Left kidney (tissue), 8 donors: ENCODE results near the gene MAGEA11. TPM values are rescaled to one million over a fixed set of nuclear protein-coding genes. Genes with fewer than 3 reads are reported as not detected.
"Not testable (repeated sequence)": the region's sequence is repeated elsewhere in the genome, so short reads cannot be mapped to it uniquely, and the experiment has no call there.

Experiments
- DNase-seq: peaks from one replicate; pipeline ENCODE4 v3.0.0-alpha.2; 2013
- long read RNA-seq, 8 donors: transcript quantifications; one replicate each; lab custom pipeline, GENCODE V29; 2026
- polyA plus RNA-seq: library from polyadenylated mRNA; unstranded; fragments of 120-200 nt; gene quantifications from one replicate; pipeline ENCODE4 v1.2.1, GENCODE V29; 2013; ENCODE audit not compliant: insufficient read length

MAGEA11 gene, protein sequence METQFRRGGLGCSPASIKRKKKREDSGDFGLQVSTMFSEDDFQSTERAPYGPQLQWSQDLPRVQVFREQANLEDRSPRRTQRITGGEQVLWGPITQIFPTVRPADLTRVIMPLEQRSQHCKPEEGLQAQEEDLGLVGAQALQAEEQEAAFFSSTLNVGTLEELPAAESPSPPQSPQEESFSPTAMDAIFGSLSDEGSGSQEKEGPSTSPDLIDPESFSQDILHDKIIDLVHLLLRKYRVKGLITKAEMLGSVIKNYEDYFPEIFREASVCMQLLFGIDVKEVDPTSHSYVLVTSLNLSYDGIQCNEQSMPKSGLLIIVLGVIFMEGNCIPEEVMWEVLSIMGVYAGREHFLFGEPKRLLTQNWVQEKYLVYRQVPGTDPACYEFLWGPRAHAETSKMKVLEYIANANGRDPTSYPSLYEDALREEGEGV
- polyA plus RNA-seq, result not detected
- long read RNA-seq, donor 1, result 0 reads
- long read RNA-seq, donor 2, result 0 reads
- long read RNA-seq, donor 3, partial matches to known transcripts, result 5 of 5 reads
- long read RNA-seq, donor 3, other reads (novel, unspliced or antisense), result 0 of 5 reads
- long read RNA-seq, donor 4, result 0 reads
- long read RNA-seq, donor 5, partial matches to known transcripts, result 5 of 12 reads
- long read RNA-seq, donor 5, other reads (novel, unspliced or antisense), result 7 of 12 reads
- long read RNA-seq, donor 6, result 0 reads
- long read RNA-seq, donor 7, result 0 reads
- long read RNA-seq, donor 8, result 0 reads

DNA sequence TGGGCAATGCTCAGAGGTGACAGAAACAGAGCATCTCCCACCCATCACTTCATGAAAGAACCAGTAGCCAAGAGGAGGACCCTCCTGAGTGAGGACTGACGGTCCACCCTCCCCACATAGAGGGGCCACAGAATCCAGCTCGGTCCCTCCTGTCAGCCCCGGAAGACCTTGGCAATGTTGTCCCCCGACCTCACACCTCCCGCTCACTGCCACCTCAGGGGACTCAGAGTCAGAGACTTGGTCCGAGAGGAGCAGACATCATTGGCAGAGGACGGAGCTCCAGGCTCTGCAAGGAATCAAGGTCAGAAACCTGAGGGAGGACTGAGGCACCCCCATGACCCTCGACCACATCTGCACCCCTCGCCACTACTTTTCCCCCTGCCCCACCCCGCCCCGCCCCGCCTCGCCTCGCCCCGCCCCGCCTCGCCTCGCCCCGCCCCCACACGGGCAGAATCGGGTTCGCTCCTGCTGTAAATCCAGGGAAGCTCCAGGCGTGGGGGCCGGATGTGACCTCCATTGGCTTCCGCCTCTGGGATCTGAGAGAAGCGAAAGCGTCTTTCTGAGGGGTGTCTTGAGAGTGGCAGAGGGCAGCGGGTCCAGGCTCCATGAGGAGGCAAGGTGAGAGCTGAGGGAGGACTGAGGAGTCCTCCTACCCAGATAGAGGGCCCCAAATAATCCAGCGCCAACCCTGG lies at the start of gene MAGEA11:
Gene MAGEA11, plus strand, starts transcription at position 516 of the 692 bp plus-strand sequence. CDS start 1,100 bp downstream, outside the sequence.
- DNase-seq, result no peak

DNA sequence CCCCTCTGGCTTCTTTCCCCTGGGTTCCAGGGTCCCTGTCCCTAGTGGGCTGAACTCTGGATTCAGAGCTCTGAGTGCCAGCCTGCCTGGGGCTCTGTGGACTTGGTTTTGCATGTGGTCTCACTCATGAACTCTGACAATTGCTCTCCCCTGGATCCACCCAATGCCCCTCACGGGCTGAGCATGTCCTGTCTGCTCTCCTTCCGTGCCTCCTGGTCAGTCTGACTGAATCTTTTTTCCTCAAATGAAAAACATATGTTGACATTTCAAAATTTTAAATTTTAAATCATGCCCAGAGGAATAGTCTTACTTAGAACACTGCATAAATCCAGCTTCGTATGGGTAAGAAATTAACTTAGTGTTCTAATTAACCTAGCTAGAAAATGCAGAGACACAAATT lies 36.8 kb upstream of the MAGEA11 start:
- not testable (repeated sequence) for DNase-seq

DNA sequence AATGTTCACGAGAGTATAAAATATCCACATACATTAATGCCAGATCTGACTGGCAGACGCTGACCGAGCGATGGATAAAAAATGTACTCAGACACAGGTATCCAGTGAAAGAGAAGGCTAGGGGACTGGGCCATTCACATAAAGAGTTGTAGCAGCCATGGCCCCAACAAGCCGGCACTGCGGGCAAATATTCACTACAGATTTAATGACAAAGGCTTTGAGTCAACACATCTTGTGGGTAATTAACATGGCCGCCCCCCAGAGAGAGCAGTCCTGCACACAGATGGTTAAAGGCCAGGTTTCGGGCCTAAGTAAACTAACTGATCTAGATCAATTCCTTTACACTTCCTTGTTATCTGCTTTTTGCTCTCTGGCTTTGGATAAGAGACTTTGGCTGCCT lies 36.3 kb upstream of the MAGEA11 start:
- not testable (repeated sequence) for DNase-seq

DNA sequence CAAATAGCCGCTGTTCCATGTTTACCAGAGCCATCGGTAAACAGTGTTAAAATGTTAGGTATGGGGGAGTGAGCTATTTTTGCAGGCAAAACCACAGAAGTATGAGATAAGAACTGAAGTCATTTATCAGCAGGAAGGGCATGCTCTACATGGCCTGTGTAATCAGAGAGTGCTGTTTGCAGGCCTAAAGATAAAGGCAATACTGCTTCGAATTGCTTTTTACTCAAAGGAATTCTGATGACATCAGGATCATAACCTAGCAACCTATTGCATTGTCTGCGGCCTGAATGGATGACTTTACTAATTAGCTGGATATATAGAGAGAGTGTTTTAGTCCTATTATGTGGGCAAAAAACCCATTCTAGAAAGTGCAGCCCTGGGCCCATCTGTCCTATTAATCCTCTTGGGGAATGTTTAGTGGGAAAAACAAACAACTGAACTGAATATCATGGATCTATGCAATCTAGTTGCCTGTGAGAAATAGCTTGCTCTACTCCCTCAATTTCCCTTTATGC lies 32.6 kb upstream of the MAGEA11 start:
- DNase-seq, result not testable (repeated sequence)

DNA sequence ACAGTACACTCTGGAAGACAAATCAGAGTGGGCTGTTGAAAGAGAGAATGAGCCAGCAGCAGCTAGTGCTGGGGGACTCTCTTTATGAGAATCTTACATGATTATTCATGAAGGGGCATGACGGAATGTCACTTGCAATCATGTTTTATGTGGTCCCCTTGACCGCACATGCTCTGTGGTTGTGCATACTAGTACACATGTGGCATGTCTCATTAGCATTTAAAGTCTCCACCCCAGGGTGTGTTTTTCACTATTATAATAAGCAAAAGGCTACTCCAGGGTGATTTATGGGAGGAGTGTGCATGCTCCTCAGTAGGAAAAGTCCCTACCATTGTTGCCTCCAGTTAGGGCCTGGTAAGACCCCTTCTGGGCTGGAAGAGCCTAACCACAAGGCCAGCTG lies 30.7 kb upstream of the MAGEA11 start:
- no peak for DNase-seq

DNA sequence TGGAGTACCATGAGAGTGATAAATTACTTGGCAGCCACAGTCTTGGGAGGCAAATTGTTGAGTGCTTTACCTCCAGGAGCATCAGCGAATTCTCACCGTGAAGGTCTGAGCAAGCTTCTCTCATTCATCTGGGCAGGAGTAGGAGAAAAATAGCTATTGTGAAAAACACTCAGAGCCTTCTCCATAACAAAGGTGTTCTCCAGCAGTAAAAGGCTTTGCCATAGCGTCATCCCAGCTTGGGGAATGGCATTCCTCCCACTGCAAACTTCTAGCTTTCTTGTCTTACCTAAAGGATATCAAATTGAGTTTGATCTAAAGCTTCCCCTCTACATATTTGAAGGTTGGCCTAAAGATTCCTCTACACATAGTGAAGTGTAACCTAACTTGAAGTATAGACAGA lies 29.8 kb upstream of the MAGEA11 start:
- no peak for DNase-seq

DNA sequence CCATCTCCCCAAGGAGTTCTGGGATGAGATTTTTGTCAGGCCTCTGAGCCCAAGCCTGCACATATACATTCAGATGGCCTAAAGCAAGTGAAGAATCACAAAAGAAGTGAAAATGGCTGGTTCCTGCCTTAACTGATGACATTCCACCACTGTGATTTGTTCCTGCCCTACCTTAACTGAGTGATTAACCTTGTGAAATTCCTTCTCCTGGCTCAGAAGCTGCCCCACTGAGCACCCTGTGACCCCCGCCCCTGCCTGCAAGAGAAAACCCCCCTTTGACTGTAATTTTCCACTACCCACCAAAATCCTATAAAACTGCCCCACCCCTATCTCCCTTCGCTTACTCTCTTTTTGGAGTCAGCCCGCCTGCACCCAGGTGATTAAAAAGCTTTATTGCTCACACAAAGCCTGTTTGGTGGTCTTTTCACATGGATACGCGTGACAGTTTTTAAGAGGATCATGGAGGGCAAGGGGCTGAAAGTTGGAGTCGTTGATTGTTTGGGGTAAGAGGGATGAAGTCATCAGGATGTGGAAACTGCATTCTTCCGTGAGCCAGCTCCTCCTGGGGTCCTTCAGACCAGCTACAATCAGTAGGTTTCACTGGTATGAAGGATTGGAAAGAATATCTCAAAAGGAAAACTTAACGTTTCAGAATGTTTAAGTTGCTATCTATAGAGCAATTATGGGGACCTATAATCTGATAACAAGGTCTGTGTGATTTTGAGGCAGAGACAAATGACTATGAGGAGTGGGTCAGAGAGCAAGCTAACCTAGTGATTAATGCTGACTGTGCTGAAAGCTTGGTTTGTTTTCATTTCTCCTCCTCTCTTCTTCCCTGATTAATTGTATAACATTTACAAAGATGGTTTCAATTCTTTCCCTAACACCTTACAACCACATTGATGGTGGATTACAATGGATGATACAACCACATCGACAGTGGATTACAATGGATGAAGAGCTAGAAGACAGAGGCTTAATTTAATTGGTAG lies 28.6 kb upstream of the MAGEA11 start:
- no peak for DNase-seq

DNA sequence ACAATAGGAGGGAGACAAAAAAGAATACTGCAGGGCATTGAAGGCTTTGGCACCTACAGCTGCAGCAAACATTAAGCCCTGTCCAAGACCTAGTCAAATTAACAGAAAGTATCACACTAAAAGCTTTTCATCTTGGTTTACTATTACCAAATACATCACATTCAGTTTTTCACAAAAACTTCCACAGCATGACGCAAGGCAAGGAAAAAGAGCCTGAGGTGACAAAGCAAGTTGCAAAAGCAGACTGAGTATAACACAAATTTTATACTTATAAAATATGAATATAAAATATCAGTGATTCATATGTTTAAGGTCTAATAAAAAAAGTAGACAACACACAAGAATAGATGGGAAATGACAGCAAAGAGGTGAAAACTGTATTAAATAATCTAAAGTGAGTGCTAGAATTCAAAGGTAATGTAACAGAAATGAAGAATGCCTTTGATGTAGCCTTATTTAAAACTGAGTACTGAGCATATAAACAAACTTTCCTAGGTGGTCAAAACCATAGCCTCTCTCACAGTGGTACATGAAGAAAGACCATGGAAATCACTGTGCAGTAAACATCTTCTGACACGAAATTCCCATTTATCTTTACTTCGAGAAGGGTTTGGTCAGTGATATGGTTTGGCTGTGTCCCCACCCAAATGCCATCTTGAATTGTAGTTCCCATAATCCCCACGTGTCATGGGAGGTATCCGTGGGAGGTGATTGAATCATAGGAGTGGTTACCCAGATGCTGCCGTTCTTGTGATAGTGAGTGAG lies 27.7 kb upstream of the MAGEA11 start:
- DNase-seq, result no peak

DNA sequence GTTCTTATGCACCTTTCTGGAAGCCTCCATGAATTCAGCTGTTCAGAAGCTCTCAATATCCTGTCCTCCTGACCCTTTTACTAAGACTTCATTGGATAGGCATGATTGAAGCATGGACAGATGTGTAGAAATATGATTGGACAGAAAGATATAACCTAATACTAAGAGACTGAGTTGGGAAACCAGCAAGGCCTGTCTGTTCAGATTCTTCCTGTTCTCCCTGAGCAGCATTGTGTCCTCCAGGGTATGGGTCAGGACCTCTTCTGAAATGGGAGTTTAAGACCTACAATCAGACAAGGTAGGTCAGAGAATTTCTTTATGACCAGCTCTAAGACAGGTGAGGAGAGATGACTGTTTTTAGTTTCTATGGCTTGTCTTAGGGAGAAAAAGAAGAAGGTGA lies 23.9 kb upstream of the MAGEA11 start:
- DNase-seq, result no peak

DNA sequence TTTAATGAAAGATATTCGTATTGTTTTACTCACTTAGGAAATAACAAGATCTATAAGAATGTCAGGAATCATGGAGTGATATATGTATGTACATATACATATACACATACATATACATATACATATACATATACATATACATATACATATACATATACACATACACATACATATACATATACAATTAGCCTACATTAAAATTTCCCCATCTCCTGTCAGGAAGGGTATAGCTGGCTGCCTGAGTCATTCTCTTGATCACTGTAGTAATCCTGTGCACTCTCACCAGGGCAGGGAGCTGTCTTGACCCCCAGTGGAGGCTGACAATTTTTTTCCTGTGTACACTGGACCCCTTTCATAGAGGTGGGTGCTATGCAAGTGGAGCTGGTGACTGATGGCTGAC lies 23.3 kb upstream of the MAGEA11 start:
- no peak for DNase-seq

DNA sequence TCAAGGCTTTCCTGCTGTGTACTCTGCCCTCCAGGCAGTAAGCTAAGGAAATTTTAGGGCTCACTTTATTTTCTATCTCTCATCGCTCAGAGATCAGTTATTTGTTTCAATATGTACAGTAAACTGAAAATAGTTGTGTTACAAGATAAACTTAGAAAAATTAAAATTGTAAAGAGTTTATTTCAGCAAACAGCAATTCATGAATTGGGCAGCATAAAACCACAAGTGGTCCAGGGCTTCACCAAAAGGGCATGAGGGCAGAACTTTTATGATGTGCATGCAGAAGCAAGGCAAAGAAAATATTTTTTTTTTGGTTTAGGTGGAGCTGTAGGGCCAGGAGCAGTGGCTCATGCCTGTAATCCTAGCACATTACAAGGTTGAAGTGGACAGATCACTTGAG lies 20.1 kb upstream of the MAGEA11 start:
- DNase-seq, result no peak

DNA sequence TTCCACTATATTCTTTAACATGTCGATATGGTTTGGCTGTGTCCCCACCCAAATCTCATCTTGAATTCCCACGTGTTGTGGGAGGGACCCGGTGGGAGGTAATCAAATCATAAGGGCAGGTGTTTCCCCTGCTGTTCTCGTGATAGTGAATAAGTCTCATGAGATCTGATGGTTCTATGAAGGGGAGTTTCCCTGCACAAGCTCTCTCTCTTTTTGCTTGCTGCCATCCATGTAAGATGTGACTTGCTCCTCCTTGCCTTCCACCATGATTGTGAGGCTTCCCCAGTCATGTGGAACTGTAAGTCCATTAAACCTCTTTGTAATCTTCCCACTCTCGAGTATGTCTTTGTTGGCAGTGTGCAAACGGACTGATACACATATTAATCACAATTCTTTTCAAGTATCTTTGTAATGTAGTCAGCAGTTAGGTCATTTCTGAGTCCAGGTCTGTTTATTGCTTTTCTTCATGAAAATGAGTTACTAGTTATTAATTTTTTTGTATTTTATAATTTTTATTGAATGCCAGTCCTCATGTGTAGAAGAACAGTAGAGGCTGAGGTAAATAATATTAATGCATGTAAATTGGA lies 19.1 kb upstream of the MAGEA11 start:
- DNase-seq, result not testable (repeated sequence)

DNA sequence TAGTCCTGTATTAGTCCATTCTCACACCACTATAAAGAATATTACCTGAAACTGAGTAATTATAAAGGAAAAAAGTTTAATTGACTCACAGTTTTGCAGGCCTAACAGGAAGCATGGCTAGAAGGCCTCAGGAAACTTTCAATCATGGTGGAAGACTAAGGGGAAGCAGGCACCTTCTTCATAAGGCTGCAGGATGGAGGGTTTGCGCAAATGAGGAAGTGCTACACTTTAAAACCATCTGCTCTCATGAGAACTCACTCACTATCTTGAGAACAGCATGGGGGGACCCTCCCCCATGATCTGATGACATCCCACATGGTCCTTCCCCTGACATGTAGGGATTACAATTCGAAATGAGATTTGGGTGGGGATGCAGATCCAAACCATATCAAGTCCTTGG lies 12.1 kb upstream of the MAGEA11 start:
- no peak for DNase-seq

DNA sequence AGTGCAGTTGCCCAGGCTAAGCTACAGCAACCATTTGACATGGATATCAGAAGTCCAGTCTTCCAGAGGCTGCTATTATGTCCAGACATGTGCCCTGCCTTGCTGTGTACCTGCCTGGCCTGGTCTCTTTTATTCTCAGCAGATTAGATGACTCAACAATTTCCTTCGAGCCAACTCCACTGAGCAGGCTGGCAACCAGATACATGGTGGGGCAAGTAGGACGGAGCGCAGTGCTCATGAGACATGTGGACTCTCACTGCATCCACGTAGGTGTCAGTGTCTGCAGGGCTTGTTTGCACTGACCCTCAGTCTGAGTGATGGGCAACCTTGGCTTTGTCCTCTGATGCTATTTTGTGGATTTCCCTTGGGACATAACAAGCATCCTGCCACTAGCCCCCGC lies 7.2 kb upstream of the MAGEA11 start:
- DNase-seq, result no peak

DNA sequence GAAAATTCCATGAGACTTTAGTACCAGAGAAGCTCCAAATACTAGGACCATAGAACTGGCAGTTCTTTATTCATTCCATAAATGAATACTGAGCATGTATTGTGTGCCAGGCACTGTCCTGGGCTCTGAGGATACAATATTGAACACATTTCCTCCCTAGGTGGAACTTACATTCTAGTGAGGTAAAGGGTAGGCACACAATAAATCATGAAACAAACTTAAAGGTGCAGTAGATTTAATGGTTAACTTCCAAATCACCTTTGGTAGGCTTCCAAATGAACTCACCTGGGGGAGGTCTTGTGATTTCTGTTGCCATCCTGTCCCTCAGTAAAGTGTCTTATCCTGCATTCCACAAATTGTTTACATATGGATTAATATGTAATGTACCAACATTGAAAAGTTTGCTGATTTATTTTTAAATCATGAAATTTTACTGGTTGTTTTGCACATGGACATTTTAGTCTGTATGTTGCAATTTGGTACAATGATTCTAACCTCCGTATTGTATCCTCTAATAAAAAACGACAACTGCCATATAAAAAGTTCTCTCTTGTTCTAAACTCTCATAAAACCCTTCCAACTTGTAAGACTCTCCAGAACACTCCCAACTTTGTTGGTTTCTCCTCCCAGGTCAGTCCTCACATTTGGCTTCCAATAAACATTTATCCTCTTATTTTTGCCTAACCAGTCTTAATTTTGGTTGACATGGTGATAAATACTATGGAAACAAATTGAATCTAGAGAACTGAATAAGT lies 4.5 kb upstream of the MAGEA11 start:
- DNase-seq, result no peak

DNA sequence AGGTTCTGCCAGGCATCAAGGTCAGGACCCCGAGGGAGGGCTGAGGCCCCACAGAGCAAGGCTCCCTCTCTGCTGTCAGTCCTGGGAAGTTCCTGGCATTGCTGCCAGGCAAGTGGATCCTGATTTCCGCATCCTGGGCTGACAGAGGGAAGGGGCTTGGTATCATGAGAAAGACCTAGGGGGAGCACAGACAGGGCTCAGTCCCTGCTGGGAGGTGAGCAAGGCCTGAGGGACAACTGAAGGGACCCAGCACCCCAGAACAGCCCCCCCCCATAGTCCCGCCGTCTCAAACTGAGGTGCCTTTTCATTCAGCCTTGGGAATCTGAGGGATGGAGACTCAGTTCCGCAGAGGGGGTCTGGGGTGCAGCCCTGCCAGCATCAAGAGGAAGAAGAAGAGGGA lies 971 bp downstream of the MAGEA11 start:
- no peak for DNase-seq

DNA sequence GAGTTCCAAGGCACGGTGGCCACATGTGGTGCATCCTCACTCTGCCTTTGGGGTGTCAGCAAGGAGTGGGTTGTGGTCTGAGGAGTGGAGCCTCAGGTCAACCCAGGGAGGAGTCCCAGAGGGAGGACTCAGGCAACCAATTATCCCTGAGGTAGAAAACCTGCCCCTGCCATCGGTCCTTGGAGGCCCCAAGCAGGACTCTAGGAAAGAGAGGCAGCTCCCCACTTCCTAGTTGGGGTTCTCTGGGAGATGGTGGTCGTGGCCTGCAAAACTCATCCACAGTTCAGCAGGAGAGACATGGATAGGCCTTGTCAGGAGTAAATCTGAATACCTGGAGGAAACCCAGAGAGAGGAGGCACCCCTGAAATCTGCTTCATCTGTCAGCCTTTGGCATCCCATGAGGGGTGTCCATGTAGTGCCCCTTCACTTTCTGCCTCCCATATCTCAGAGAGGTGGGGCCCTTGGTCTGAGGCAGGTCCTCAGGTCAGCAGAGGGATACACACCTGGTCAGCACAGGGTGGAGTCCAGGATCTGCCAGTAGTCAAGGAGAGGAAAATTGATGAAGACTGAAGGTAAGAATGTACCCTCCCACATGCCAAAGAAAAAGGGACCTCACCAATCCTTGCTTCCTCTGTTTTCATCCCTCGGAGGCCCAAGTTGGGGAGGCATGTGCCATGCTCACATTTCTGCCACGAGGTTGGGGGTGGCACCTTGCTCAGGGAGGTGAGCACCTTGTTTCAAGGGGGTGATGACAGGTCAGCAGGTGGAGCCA lies 1.6 kb downstream of the MAGEA11 start:
- no peak for DNase-seq

DNA sequence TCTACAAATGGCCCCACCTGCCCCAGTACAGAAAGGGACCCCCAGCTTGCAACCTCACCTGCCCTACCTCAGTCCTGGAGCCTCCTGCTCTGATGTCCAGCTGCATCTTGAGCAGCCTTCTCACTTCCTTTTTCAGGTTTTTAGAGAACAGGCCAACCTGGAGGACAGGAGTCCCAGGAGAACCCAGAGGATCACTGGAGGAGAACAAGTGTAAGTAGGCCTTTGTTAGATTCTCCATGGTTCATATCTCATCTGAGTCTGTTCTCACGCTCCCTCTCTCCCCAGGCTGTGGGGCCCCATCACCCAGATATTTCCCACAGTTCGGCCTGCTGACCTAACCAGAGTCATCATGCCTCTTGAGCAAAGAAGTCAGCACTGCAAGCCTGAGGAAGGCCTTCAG lies 3.6 kb downstream of the MAGEA11 start:
- no peak for DNase-seq

DNA sequence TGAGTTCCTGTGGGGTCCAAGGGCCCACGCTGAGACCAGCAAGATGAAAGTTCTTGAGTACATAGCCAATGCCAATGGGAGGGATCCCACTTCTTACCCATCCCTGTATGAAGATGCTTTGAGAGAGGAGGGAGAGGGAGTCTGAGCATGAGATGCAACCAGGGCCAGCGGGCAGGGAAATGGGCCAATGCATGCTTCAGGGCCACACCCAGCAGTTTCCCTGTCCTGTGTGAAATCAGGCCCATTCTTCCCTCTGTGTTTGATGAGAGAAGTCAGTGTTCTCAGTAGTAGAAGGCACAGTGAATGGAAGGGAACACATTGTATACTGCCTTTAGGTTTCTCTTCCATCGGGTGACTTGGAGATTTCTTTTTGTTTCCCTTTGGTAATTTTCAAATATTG lies 4.8 kb downstream of the MAGEA11 start:
- no peak for DNase-seq
